Stimulated activated CD4-positive, alpha-beta T cell treated with anti-CD3 and anti-CD28 coated beads, Interleukin-2, amount 100 ng/mL, for 4 hours (primary cell): ENCODE data around the gene NOS3.
A peak's percentile ranks its signal among the peaks of the same experiment; 100 is the strongest.
"Not testable (repeated sequence)": the region's sequence is repeated elsewhere in the genome, so short reads cannot be mapped to it uniquely, and the experiment has no call there.

Source experiments
- DNase-seq: peaks from one replicate; pipeline ENCODE4 v3.0.0-alpha.2; 2020; ENCODE audit warnings: low read depth

NOS3 gene

GRCh38 chr7:151017953-151018420 lies 27.2 kb downstream of the NOS3 start:
- DNase-seq: peak; percentile 78

- no peak for DNase-seq
These were observed 27.8 kb downstream of the NOS3 start for GRCh38 chr7:151018421-151019129.

GRCh38 chr7:151019130-151019447 lies 28.3 kb downstream of the NOS3 start:
- no peak for DNase-seq

GRCh38 chr7:151020231-151020630 lies 29.4 kb downstream of the NOS3 start:
- no peak for DNase-seq

GRCh38 chr7:151023232-151023631 lies 32.4 kb downstream of the NOS3 start:
- DNase-seq: no peak

- no peak for DNase-seq
These were observed 33.7 kb downstream of the NOS3 start, which contains the start of gene ATG9B for GRCh38 chr7:151024435-151025056. Gene ATG9B, minus strand, starts transcription at chr7:151024494. Its CDS starts 71 bp downstream, at chr7:151024423.

GRCh38 chr7:151025924-151026671 lies 35.3 kb downstream of the NOS3 start:
- no peak for DNase-seq

- not testable (repeated sequence) for DNase-seq
These were observed 36.2 kb downstream of the NOS3 start for GRCh38 chr7:151026771-151027727.

- DNase-seq: peak; percentile 61
These were observed 36.9 kb downstream of the NOS3 start for GRCh38 chr7:151027728-151028130.

GRCh38 chr7:151028131-151028947 lies 37.5 kb downstream of the NOS3 start, which contains the start of gene ABCB8:
Gene ABCB8, plus strand, starts transcription at chr7:151028450. Its CDS starts 66 bp downstream, at chr7:151028516.
- DNase-seq: peak; percentile 98

- no peak for DNase-seq
These were observed 38.2 kb downstream of the NOS3 start for GRCh38 chr7:151028948-151029501.

GRCh38 chr7:151031011-151031410 lies 40.2 kb downstream of the NOS3 start:
- DNase-seq: no peak

- no peak for DNase-seq
These were observed 42.4 kb downstream of the NOS3 start for GRCh38 chr7:151032936-151033863.

- DNase-seq: no peak
These were observed 43.0 kb downstream of the NOS3 start for GRCh38 chr7:151033864-151034249.

- DNase-seq: no peak
These were observed 43.7 kb downstream of the NOS3 start for GRCh38 chr7:151034312-151035025.

- no peak for DNase-seq
These were observed 44.4 kb downstream of the NOS3 start for GRCh38 chr7:151035026-151035717.

GRCh38 chr7:151035902-151036301 lies 45.1 kb downstream of the NOS3 start:
- DNase-seq: no peak
